ENCODE measurements around the gene TRAPPC13. TPM values are rescaled to one million over a fixed set of nuclear protein-coding genes. Genes with fewer than 3 reads are reported as not detected.

TRAPPC13 gene
- total RNA-seq, 2 donors from 2014 or later: 27.4 to 28.2 TPM

DNA sequence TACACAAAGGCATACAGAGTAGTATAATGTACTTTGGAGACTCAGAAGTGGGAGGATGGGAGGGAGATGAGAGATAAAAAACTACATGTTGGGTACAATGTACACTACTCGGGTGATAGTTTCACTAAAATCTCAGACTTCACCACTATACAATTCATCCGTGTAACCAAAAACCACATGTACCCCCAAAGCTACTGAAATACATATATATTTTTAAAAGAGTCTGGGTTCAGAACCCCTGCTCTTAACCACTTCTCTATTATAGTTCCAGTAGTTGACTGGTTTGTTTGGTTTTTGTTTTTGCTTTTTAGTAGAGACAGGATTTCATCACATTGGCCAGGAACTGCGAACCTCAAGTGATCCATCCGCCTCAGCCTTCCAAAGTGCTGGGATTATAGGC, 74.5 kb downstream of the TRAPPC13 start:
- no peak for DNase-seq (ENCODE audit: low spot score)
- Mint-ChIP-seq H3K36me3 (peaks cover 7% of the 10 kb centered on the region), H3K9me3 (no peaks in the 10 kb centered on the region), H3K4me1 (ENCODE audit: low read depth in 2 of 2) (no peaks in the 10 kb centered on the region), H3K4me3 (no peak overlapping the region), H3K27me3 (no peaks in the 10 kb centered on the region), H3K27ac (no peak overlapping the region)
- no peak for ATAC-seq

DNA sequence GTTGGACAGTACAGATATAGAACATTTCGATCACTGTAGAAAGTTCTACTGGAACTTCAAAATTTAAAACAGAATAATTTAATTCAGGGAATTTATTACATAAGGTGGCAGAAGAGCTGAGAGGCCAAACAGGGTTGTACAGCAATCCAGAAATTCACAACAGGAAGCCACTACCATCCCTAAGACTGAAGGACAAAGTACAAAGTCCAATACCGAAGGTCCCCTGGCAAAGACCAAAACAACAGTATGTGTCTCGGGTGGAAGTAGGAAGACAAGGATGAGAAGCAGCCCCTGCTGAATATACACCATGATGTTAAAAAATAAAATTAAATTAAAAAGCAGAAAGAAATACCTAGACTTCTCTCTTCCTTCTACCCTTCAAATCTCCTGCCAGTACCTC, 77.2 kb downstream of the TRAPPC13 start:
- Mint-ChIP-seq H3K27me3 (no peaks in the 10 kb centered on the region), H3K36me3 (peaks cover 7% of the 10 kb centered on the region), H3K9me3 (no peaks in the 10 kb centered on the region), H3K27ac (no peak overlapping the region), H3K4me3 (no peak overlapping the region), H3K4me1 (ENCODE audit: low read depth in 2 of 2) (no peaks in the 10 kb centered on the region)
- ATAC-seq: no peak
- no peak for DNase-seq (ENCODE audit: low spot score)

DNA sequence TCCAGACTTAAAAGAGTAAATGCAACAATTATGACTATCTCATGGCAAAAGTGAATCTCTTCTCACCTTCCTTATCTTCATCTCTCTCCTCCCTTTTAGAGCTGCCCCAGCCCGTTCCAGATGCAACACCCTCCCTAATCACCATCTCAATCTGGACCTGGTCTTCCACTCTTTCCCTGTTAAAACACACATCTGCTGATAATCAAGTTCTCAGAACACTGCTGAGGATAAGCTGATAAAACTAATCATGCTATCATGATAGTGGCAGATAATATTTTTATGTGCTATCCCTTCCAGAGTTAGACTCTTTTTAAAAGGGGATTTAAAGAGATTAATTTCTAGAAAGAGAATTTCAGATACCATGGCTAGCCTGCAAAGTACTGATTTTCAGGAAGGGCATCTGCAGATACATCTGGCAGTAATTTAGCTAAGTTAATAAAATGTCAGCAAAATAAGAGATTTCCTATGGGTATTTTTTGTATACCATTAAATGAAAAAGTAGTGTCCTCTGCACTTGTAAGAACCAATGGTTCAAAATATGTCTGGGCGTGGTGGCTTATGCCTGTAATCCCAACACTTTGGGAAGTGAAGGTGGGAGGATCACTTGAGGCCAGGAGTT, 79.9 kb downstream of the TRAPPC13 start:
- Mint-ChIP-seq H3K4me1 (ENCODE audit: low read depth in 2 of 2) (no peaks in the 10 kb centered on the region), H3K9me3 (no peaks in the 10 kb centered on the region)

DNA sequence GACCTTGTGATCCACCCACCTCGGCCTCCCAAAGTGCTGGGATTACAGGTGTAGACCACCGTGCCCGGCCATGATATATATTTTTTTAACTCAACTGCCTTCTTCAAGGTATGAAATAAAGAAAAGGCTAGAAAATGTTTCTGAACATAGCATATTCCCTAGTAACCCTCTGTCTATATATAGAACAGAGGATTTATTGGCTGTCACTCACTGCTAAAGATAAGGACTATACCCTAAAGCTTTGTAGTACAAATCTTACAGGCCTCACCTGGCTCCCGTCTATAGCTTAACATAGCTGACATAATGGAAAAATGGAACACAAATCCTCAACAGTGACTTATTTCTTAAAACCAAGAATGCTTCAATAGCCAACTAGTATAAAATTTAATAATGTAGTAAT, 82.8 kb downstream of the TRAPPC13 start:
- no peak overlapping the region for H3K27ac Mint-ChIP-seq
- no peaks in the 10 kb centered on the region for H3K9me3 Mint-ChIP-seq
- no peaks in the 10 kb centered on the region for H3K4me1 Mint-ChIP-seq (ENCODE audit: low read depth in 2 of 2)
- H3K4me3 Mint-ChIP-seq: no peak overlapping the region
- no peak for DNase-seq (ENCODE audit: low spot score)
- no peaks in the 10 kb centered on the region for H3K27me3 Mint-ChIP-seq
- ATAC-seq: no peak
- H3K36me3 Mint-ChIP-seq: no peaks in the 10 kb centered on the region

More for the DNA sequence above, 79.9 kb downstream of the TRAPPC13 start:
- ATAC-seq (no peak), DNase-seq (ENCODE audit: low spot score) (no peak)
- H3K27me3 Mint-ChIP-seq: no peaks in the 10 kb centered on the region
- H3K4me3 Mint-ChIP-seq: no peak overlapping the region
- H3K36me3 Mint-ChIP-seq: no peaks in the 10 kb centered on the region
- no peak overlapping the region for H3K27ac Mint-ChIP-seq

DNA sequence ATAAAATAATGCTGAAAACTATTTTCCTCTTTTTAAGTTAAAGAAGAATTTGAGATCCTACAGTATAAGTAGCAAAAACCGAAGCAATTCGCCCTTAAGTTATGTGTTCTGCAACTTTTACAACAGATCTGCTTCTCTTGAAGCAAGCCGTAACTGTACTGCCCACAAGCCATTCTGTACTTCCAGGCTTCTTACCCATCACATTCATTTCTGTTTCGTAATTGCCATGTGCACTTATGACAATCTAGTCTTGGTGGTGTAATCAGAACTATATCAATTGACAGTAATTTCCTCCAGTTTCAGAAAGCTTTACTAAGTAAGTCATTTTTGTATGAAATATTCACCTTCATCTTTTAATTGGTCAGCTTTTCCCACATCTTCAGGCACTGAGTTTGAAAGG, 83.3 kb downstream of the TRAPPC13 start:
- no peak for DNase-seq (ENCODE audit: low spot score)
- H3K9me3 Mint-ChIP-seq: no peaks in the 10 kb centered on the region
- no peak overlapping the region for H3K27ac Mint-ChIP-seq
- no peaks in the 10 kb centered on the region for H3K4me1 Mint-ChIP-seq (ENCODE audit: low read depth in 2 of 2)
- no peaks in the 10 kb centered on the region for H3K36me3 Mint-ChIP-seq
- ATAC-seq: no peak
- H3K4me3 Mint-ChIP-seq: no peak overlapping the region
- H3K27me3 Mint-ChIP-seq: no peaks in the 10 kb centered on the region

Other genes with a start within 250 kb of the TRAPPC13 start
- 1 to 10 TPM in 1 of 2 donors, under 1 TPM in 1; 0.10 to 1.2 TPM for gene ADAMTS6, start 143.1 kb upstream of the TRAPPC13 start, total RNA-seq
- 10 to 100 TPM; 44.5 to 70.0 TPM for gene CENPK, start 61.9 kb upstream of the TRAPPC13 start, total RNA-seq
- gene PPWD1, start 61.7 kb upstream of the TRAPPC13 start, total RNA-seq: 10 to 100 TPM; 45.1 to 49.4 TPM
- gene TRIM23, start 694 bp upstream of the TRAPPC13 start, total RNA-seq: 10 to 100 TPM in 1 of 2 donors, 1 to 10 TPM in 1; 9.6 to 10.3 TPM
- gene SHLD3, start within 50 bp of the TRAPPC13 start, total RNA-seq: 1 to 10 TPM; 3.2 to 7.1 TPM
- gene SGTB, start 97.1 kb downstream of the TRAPPC13 start, total RNA-seq: 10 to 100 TPM in 1 of 2 donors, 1 to 10 TPM in 1; 4.1 to 10.1 TPM
- gene NLN, start 97.2 kb downstream of the TRAPPC13 start, total RNA-seq: 10 to 100 TPM in 1 of 2 donors, 1 to 10 TPM in 1; 8.7 to 39.4 TPM